Loucy (cell line): ENCODE measurements around the gene DISP1.

Experiments used
- CTCF ChIP-seq: fragments of 200-600 bp; sonication (generic); conservative IDR thresholded peaks from 2 replicates; pipeline ENCODE4 v1.5.1; 2014; ENCODE audit warnings: mild to moderate bottlenecking, antibody characterized with exemption, low read length
- EZH2phosphoT487 ChIP-seq: fragments of 200-600 bp; IDR thresholded peaks from 2 replicates; pipeline ENCODE4 v1.6.1; 2018; ENCODE audit warnings: antibody characterized with exemption, mild to moderate bottlenecking, moderate library complexity, borderline replicate concordance

GRCh38 chr1:222790520-222790919 lies 24.3 kb upstream of the DISP1 start:
- TF ChIP-seq CTCF (no peak), EZH2phosphoT487 (no peak)
